Neuronal stem cell (in vitro differentiated cells): ENCODE measurements around the gene MPND.

Experiments
- DNase-seq: peaks from one replicate; pipeline ENCODE4 v3.0.0-alpha.2; 2013; ENCODE audit warnings: low spot score
- H2AFZ ChIP-seq: one replicate; pipeline ENCODE4 v1.6.1; 2013; ENCODE audit warnings: mild to moderate bottlenecking, low read length, inconsistent platforms
- H2AK5ac ChIP-seq: 2 replicates; pipeline ENCODE4 v1.6.1; 2013; ENCODE audit warnings: low read depth, mild to moderate bottlenecking, inconsistent platforms, low read length, moderate library complexity, mixed read lengths
- H2BK120ac ChIP-seq: 2 replicates; pipeline ENCODE4 v1.6.1; 2013; ENCODE audit warnings: low read depth, mild to moderate bottlenecking, inconsistent platforms, low read length, moderate library complexity, mixed read lengths
- H2BK12ac ChIP-seq: one replicate; pipeline ENCODE4 v1.6.1; 2013; ENCODE audit warnings: low read length, inconsistent platforms
- H2BK15ac ChIP-seq: 2 replicates; pipeline ENCODE4 v1.6.1; 2013; ENCODE audit warnings: mild to moderate bottlenecking, low read length, inconsistent platforms, mixed read lengths
- H2BK5ac ChIP-seq: one replicate; pipeline ENCODE4 v1.6.1; 2013; ENCODE audit warnings: inconsistent platforms, mild to moderate bottlenecking, low read length, moderate library complexity
- H3K14ac ChIP-seq: one replicate; pipeline ENCODE4 v1.6.1; 2013; ENCODE audit warnings: low read length, inconsistent platforms
- H3K18ac ChIP-seq: 2 replicates; pipeline ENCODE4 v1.6.1; 2013; ENCODE audit warnings: low read length, inconsistent platforms
- H3K23ac ChIP-seq: 2 replicates; pipeline ENCODE4 v1.6.1; 2013; ENCODE audit warnings: low read depth, mild to moderate bottlenecking, mixed read lengths, low read length, inconsistent platforms; ENCODE audit not compliant: poor library complexity
- H3K27ac ChIP-seq: replicated peaks from 3 replicates; pipeline ENCODE4 v1.5.1; 2013; ENCODE audit warnings: low read length, inconsistent platforms
- H3K27me3 ChIP-seq, 3 experiments: 2 replicates each; pipeline ENCODE4 v1.6.1; 2013; ENCODE audit warnings: low read length in 3 of 3, mild to moderate bottlenecking in 2 of 3, inconsistent platforms in 1 of 3, low read depth in 1 of 3, mixed read lengths in 1 of 3, moderate library complexity in 1 of 3; ENCODE audit not compliant: control insufficient read depth in 3 of 3, insufficient read depth in 3 of 3
- H3K36me3 ChIP-seq, 2 donors: replicated peaks in 1 of 2; 2 replicates each; pipeline ENCODE4 v1.6.1; 2013; ENCODE audit warnings: low read length in 2 of 2; ENCODE audit not compliant: control insufficient read depth in 2 of 2, insufficient read depth in 2 of 2
- H3K4ac ChIP-seq: 2 replicates; pipeline ENCODE4 v1.6.1; 2013; ENCODE audit warnings: inconsistent platforms, mild to moderate bottlenecking, low read length, moderate library complexity
- H3K4me1 ChIP-seq, 2 donors: 1 replicate in 1 of 2; 2 replicates in 1 of 2; pipeline ENCODE4 v1.6.1; 2013; ENCODE audit warnings: low read length in 2 of 2, low read depth in 1 of 2; ENCODE audit not compliant: control insufficient read depth in 2 of 2, insufficient read depth in 1 of 2
- H3K4me2 ChIP-seq: one replicate; pipeline ENCODE4 v1.6.1; 2013; ENCODE audit warnings: mild to moderate bottlenecking, low read length, inconsistent platforms; ENCODE audit not compliant: insufficient read depth, poor library complexity, severe bottlenecking
- H3K4me3 ChIP-seq, 2 donors: 2 replicates each; pipeline ENCODE4 v1.5.1; 2013; ENCODE audit warnings: low read length in 2 of 2, mild to moderate bottlenecking in 2 of 2, inconsistent platforms in 1 of 2, moderate library complexity in 1 of 2
- H3K79me1 ChIP-seq: one replicate; pipeline ENCODE4 v1.6.1; 2013; ENCODE audit warnings: low read depth, mild to moderate bottlenecking, inconsistent platforms, low read length, moderate library complexity
- H3K9ac ChIP-seq: one replicate; pipeline ENCODE4 v1.6.1; 2013; ENCODE audit warnings: mild to moderate bottlenecking, low read depth, low read length, inconsistent platforms; ENCODE audit not compliant: poor library complexity
- H3K9me3 ChIP-seq, 2 donors: replicated peaks in 1 of 2; 2 replicates each; pipeline versions ENCODE3 to v1.6.1; 2013; ENCODE audit warnings: low read length in 2 of 2, mild to moderate bottlenecking in 2 of 2, inconsistent platforms in 1 of 2, low read depth in 1 of 2, mixed read lengths in 1 of 2, moderate library complexity in 1 of 2; ENCODE audit not compliant: control insufficient read depth in 2 of 2, insufficient read depth in 1 of 2
- H4K8ac ChIP-seq: one replicate; pipeline ENCODE4 v1.6.1; 2013; ENCODE audit warnings: low read depth, mild to moderate bottlenecking, inconsistent platforms, low read length, moderate library complexity
- H4K91ac ChIP-seq: one replicate; pipeline ENCODE4 v1.6.1; 2013; ENCODE audit warnings: low read length, low read depth, mild to moderate bottlenecking, inconsistent platforms; ENCODE audit not compliant: poor library complexity
- WGBS, 2 donors: extraction: QIAGEN DNeasy Blood & Tissue Kit; methylation state at CpG; one replicate each; pipeline ENCODE4 v1.1.7; 2013; ENCODE audit warnings: missing lambda C conversion rate in 2 of 2, mixed read lengths in 1 of 2; ENCODE audit not compliant: insufficient read length in 2 of 2, insufficient replicate concordance in 1 of 2; ENCODE audit errors: extremely low coverage in 2 of 2; 5-methylcytosine and 5-hydroxymethylcytosine counted together

Gene MPND

DNA sequence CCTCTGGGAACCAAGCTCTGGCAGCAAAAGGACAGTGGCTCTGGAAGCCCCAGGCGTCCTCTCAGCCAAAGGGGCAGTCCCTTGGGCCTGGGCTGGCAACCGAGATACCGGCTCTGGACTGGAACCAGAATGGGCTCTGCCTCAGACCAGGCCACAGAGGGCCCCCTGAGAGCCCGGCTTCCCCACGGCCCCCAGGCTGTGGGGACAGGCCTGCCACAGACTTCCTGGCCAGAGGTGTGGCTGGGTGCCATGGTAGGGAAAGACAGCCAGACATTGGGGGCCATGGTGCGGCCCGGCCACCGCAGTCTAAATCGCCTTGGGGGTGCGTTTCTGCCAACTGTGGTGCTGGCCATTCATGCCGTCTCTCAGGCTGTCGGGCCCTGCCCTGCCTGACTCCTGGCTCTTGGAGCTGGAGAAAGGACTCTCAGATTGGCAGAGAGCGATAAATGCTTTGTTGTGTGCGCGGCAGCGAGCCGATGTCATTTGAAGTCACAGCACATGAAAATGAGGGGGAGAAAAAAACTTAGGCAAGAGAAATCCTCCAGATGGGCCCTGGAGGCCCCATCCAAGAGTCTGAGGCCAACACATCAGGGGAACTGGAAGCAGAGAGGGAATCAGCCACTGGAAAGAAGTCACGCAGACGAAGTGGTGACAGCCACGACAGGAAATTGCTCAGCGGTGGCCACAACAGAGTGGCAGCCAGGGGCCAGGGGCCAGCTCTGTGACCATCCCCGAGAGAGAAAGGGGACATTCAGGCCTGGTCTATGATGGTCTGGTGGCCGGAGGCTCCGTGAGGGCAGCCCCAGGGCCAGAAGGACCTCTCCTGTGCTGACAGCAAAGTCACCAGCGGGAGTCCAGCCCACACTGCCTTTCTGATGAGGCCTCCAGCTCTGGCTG is 30.5 kb downstream of the MPND start:
- WGBS, 2 donors = no CpG with 5 or more reads among the region's 25 CpGs
- Histone ChIP-seq H3K36me3 (peaks cover 2 to 4% of the 10 kb centered on the region in 2 donors), H3K4me2 (peak overlapping the region; percentile 3), H3K14ac (peak overlapping the region; percentile 49), H2BK15ac (peak overlapping the region; percentile 67), H3K23ac (peak overlapping the region; percentile 56), H3K4me1 (peaks cover 31 to 33% of the 10 kb centered on the region in 2 donors), H2BK120ac (no peak overlapping the region), H3K27me3 (no peaks in the 10 kb centered on the region), H3K4ac (no peak overlapping the region), H2AFZ (no peak overlapping the region), H4K91ac (no peak overlapping the region), H3K79me1 (peaks cover 27% of the 10 kb centered on the region), H3K9me3 (no peaks in the 10 kb centered on the region), H3K9ac (peak overlapping the region; percentile 15), H2AK5ac (peak overlapping the region; percentile 15), H3K4me3 (no peak overlapping the region), H4K8ac (no peak overlapping the region), H2BK12ac (peak overlapping the region; percentile 91), H3K18ac (no peak overlapping the region), H3K27ac (no peak overlapping the region), H2BK5ac (no peak overlapping the region)
- DNase-seq = no peak

DNA sequence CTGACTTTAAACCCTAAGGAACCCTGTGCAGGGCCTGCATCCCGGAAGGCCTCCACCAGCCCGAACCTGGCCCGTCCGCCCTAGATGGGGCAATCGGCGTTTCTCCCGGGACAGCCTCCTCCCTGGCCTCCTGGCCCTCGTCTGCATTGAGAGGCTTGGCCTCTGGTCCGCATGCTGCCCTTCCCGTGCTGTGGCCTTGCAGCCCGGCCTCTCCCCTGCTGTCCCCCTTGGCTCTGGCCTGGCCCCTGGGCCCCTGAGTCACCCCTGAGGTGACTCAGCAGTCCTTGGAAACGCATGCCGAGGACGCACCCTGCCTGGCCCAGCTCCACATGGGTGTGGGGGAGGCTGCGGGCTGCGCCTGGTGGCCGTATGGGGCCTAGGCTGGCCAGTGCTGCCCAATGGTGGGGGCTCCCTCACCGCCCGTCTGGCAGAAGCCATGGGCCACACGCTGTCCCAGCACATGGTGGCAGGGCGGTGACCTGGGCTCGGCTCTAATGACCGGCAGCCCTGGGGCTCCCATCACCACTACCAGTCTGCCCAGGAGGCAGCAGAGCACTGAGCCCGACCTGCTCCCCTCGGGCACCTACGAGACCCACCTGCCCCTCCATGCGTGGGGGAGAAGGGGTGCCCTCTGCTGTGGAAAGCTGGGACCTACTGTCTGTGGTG is 31.3 kb downstream of the MPND start:
- H2BK15ac ChIP-seq = peak overlapping the region; percentile 67
- no peak overlapping the region for H3K4me3 ChIP-seq
- H3K79me1 ChIP-seq = peaks cover 24% of the 10 kb centered on the region
- peaks cover 23 to 26% of the 10 kb centered on the region in 2 donors for H3K4me1 ChIP-seq
- H2BK5ac ChIP-seq = no peak overlapping the region
- peak overlapping the region; percentile 67 for H3K9ac ChIP-seq
- WGBS, 2 donors = no CpG with 5 or more reads among the region's 27 CpGs
- peaks cover 2 to 4% of the 10 kb centered on the region in 2 donors for H3K36me3 ChIP-seq
- peak overlapping the region; percentile 3 for H3K4me2 ChIP-seq
- peak overlapping the region; percentile 49 for H3K14ac ChIP-seq
- H3K4ac ChIP-seq = peak overlapping the region; percentile 26
- no peak for DNase-seq
- H2BK120ac ChIP-seq = no peak overlapping the region
- H2AFZ ChIP-seq = no peak overlapping the region
- H4K8ac ChIP-seq = peak overlapping the region; percentile 8
- peak overlapping the region; percentile 91 for H2BK12ac ChIP-seq
- H3K18ac ChIP-seq = peak overlapping the region; percentile 11
- no peaks in the 10 kb centered on the region for H3K27me3 ChIP-seq
- H3K23ac ChIP-seq = peak overlapping the region; percentile 52
- no peak overlapping the region for H3K27ac ChIP-seq
- H2AK5ac ChIP-seq = peak overlapping the region; percentile 15
- no peaks in the 10 kb centered on the region for H3K9me3 ChIP-seq
- H4K91ac ChIP-seq = no peak overlapping the region

DNA sequence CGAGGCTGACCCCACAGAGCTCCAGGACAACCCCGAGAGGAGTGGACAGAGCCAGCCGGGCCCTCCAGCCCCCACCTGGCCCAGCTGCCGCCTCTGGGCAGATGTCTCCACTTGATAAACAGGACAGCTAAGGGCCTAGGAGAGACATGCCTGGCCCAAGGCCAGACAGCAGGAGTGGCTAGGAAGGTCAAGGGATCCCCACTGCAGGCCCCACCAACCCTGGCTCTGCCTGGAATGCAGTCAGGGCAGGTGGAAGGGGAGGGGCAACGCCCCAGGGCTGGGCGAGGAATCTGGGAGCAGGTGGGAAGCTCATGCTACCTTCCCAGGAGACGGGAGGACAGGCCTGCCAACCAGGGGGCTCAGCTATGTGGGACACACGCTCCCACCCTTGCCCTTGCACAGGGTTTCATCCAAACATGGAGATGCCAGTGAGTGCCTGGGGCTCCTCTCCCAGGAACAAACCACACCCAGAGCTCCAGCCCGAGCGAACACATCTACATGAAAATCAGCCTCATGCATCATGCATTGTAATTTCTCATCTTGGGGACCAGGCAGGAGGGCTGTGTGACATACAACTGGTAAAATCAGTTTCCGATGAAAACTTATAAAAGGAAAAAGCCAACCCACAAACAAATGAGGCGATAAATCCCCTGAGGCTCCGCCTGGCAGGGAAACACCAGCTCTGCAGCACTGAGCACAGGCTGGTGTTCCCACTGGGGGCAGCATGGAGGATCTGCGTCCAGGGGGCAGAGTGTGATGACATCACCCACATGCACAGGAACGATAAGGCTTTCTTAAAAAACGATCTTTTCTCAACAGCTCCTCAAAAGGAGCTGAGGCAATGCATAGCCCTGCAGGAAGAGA is 32.0 kb downstream of the MPND start:
- Histone ChIP-seq H3K14ac (peak overlapping the region; percentile 49), H3K9me3 (no peaks in the 10 kb centered on the region), H4K8ac (no peak overlapping the region), H3K4me2 (no peak overlapping the region), H2AFZ (no peak overlapping the region), H3K18ac (peak overlapping the region; percentile 55), H3K4ac (no peak overlapping the region), H2BK15ac (peak overlapping the region; percentile 67), H3K36me3 (peaks cover 2 to 5% of the 10 kb centered on the region in 2 donors), H3K79me1 (peaks cover 25% of the 10 kb centered on the region), H4K91ac (no peak overlapping the region), H3K9ac (peak overlapping the region; percentile 67), H3K27ac (no peak overlapping the region), H3K4me1 (peaks cover 22 to 23% of the 10 kb centered on the region in 2 donors), H2BK120ac (no peak overlapping the region), H3K23ac (peak overlapping the region; percentile 52), H3K27me3 (no peaks in the 10 kb centered on the region), H2BK12ac (no peak overlapping the region), H2BK5ac (no peak overlapping the region), H3K4me3 (no peak overlapping the region), H2AK5ac (peak overlapping the region; percentile 15)
- no peak for DNase-seq
- WGBS, 2 donors = no CpG with 5 or more reads among the region's 16 CpGs
